ENCODE measurements around the gene LPP. TPM values are rescaled to one million over a fixed set of nuclear protein-coding genes. Genes with fewer than 3 reads are reported as not detected.

Gene LPP
- total and polyA plus RNA-seq, 9 of the 15 experiments (the other 6 are each of a cell fraction or from before 2014, with no cell fraction given) = 0.07 to 0.18 TPM; not detected in 7

- TF ChIP-seq ZBTB7A (IDR thresholded peaks at IDR 0.05; ENCODE audit: borderline replicate concordance, control insufficient read depth, low read depth, low read length) (no peak), HLTF (IDR thresholded peaks at IDR 0.05) (no peak), ZNF212 (CRISPR knock-in tag; IDR thresholded peaks at IDR 0.05) (no peak), E2F4 (CRISPR knock-in tag; IDR thresholded peaks at IDR 0.05; ENCODE audit: low read depth) (no peak), TARDBP (IDR thresholded peaks at IDR 0.05) (no peak), ZNF224 (CRISPR knock-in tag; IDR thresholded peaks at IDR 0.05) (no peak), BCLAF1 (IDR thresholded peaks at IDR 0.05; ENCODE audit: borderline replicate concordance in 1 of 2, control insufficient read depth in 1 of 2, low read depth in 2 of 2, low read length in 1 of 2) (no peak), AFF4 (CRISPR knock-in tag; IDR thresholded peaks at IDR 0.05) (no peak)
- TF ChIP-seq, protein P1, sequence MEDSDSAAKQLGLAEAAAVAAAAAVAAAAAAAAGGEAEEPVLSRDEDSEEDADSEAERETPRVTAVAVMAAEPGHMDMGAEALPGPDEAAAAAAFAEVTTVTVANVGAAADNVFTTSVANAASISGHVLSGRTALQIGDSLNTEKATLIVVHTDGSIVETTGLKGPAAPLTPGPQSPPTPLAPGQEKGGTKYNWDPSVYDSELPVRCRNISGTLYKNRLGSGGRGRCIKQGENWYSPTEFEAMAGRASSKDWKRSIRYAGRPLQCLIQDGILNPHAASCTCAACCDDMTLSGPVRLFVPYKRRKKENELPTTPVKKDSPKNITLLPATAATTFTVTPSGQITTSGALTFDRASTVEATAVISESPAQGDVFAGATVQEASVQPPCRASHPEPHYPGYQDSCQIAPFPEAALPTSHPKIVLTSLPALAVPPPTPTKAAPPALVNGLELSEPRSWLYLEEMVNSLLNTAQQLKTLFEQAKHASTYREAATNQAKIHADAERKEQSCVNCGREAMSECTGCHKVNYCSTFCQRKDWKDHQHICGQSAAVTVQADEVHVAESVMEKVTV (CRISPR knock-in tag; IDR thresholded peaks at IDR 0.05) = no peak
- TF ChIP-seq, protein P2, sequence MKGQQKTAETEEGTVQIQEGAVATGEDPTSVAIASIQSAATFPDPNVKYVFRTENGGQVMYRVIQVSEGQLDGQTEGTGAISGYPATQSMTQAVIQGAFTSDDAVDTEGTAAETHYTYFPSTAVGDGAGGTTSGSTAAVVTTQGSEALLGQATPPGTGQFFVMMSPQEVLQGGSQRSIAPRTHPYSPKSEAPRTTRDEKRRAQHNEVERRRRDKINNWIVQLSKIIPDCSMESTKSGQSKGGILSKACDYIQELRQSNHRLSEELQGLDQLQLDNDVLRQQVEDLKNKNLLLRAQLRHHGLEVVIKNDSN (CRISPR knock-in tag; IDR thresholded peaks at IDR 0.05) = no peak
- TF ChIP-seq, protein P3, sequence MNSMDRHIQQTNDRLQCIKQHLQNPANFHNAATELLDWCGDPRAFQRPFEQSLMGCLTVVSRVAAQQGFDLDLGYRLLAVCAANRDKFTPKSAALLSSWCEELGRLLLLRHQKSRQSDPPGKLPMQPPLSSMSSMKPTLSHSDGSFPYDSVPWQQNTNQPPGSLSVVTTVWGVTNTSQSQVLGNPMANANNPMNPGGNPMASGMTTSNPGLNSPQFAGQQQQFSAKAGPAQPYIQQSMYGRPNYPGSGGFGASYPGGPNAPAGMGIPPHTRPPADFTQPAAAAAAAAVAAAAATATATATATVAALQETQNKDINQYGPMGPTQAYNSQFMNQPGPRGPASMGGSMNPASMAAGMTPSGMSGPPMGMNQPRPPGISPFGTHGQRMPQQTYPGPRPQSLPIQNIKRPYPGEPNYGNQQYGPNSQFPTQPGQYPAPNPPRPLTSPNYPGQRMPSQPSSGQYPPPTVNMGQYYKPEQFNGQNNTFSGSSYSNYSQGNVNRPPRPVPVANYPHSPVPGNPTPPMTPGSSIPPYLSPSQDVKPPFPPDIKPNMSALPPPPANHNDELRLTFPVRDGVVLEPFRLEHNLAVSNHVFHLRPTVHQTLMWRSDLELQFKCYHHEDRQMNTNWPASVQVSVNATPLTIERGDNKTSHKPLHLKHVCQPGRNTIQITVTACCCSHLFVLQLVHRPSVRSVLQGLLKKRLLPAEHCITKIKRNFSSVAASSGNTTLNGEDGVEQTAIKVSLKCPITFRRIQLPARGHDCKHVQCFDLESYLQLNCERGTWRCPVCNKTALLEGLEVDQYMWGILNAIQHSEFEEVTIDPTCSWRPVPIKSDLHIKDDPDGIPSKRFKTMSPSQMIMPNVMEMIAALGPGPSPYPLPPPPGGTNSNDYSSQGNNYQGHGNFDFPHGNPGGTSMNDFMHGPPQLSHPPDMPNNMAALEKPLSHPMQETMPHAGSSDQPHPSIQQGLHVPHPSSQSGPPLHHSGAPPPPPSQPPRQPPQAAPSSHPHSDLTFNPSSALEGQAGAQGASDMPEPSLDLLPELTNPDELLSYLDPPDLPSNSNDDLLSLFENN (IDR thresholded peaks at IDR 0.05; ENCODE audit: low read depth in 2 of 2, low read length in 2 of 2) = no peak
Observed at GRCh38 chr3:188792793-188793192, 638.8 kb downstream of the LPP start (continued).

All from K562 (cell line).